NT2/D1 (cell line): ENCODE data around the gene PTH2.
A peak's percentile ranks its signal among the peaks of the same experiment; 100 is the strongest.

Experiments
- DNase-seq: peaks from one replicate; pipeline ENCODE4 v3.0.0-alpha.2; 2011; ENCODE audit warnings: low read depth, low spot score
- H3K27me3 ChIP-seq: 2 replicates; pipeline ENCODE4 v1.6.0; 2011; ENCODE audit warnings: mild to moderate bottlenecking; ENCODE audit not compliant: insufficient read length, insufficient read depth
- H3K36me3 ChIP-seq: 2 replicates; pipeline ENCODE4 v1.6.1; 2011; ENCODE audit warnings: mild to moderate bottlenecking, low read length, mixed read lengths; ENCODE audit not compliant: insufficient read depth, insufficient read length
- H3K4me1 ChIP-seq: 2 replicates; pipeline ENCODE4 v1.5.1; 2011; ENCODE audit not compliant: insufficient read depth, insufficient read length
- H3K4me3 ChIP-seq: 2 replicates; pipeline ENCODE4 v1.5.1; 2011; ENCODE audit warnings: low read depth; ENCODE audit not compliant: insufficient read length
- H3K9ac ChIP-seq: 2 replicates; pipeline ENCODE4 v1.6.0; 2011; ENCODE audit warnings: low read depth; ENCODE audit not compliant: insufficient read length
- H3K9me3 ChIP-seq: 2 replicates; pipeline ENCODE4 v1.5.1; 2011; ENCODE audit warnings: mild to moderate bottlenecking, low read length; ENCODE audit not compliant: insufficient read depth
- SUZ12 ChIP-seq: IDR thresholded peaks from 2 replicates; pipeline ENCODE4 v1.6.1; 2011; ENCODE audit not compliant: insufficient read length, insufficient read depth; ENCODE audit errors: extremely low read depth
- YY1 ChIP-seq: IDR thresholded peaks from 2 replicates; pipeline ENCODE4 v1.6.1; 2011; ENCODE audit not compliant: insufficient read length, insufficient read depth
- ZNF274 ChIP-seq: IDR thresholded peaks from 2 replicates; pipeline ENCODE4 v1.6.1; 2011; ENCODE audit warnings: mild to moderate bottlenecking, low read depth, low read length

Gene PTH2

DNA sequence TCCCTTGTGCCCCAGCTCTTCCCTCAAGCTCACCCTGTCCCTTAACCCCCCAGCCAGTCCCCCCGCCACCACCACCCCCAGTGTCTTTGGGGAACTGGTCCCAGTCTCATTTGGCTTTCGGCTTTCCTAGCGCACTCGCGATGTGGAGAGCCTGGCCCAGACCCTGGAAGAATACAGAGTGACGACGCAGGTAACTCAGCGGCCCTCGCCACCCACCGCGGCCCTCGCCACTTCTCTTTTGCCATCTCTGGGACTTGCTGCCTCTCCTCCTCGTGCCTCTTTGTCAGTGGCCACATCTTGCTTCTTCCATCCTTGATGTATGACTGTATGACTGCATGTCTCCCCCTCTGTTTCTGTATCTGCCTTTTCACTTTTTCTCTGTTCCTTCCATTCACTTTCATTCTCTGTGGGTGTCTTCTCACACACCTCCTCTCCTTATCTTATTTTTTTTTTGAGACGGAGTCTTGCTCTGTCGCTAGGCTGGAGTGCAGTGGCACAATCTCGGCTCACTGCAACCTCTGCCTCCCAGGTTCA is 15.7 kb downstream of the PTH2 start:
- TF ChIP-seq SUZ12 (no peak), YY1 (no peak), ZNF274 (no peak)
- DNase-seq: no peak
- Histone ChIP-seq H3K27me3 (no peaks in the 10 kb centered on the region), H3K9me3 (no peaks in the 10 kb centered on the region), H3K4me1 (peaks cover 15% of the 10 kb centered on the region), H3K4me3 (no peak overlapping the region), H3K9ac (no peak overlapping the region), H3K36me3 (no peaks in the 10 kb centered on the region)

DNA sequence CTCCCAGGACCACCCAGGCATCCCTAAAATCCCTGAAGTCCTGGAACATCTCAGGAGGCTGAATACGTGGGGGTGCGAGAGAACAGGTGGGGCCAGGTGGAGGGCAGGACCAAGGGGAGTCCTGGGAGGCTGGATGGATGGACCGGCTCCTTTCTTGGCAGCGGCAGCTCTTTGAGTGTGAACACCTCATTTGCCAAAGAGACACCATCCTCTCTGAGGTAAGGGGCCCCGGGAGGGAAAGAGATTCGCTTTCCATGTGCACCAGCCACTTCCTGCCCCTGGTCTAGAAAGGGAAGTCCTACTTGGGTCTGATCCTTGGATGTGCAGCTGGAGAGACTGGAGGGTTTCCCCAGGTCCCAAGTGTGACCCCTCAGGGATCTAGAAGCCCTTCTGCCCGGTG is 16.2 kb downstream of the PTH2 start:
- DNase-seq: no peak
- Histone ChIP-seq H3K9me3 (no peaks in the 10 kb centered on the region), H3K36me3 (no peaks in the 10 kb centered on the region), H3K4me1 (peaks cover 15% of the 10 kb centered on the region), H3K9ac (no peak overlapping the region), H3K27me3 (no peaks in the 10 kb centered on the region), H3K4me3 (no peak overlapping the region)
- TF ChIP-seq YY1 (no peak), ZNF274 (no peak), SUZ12 (no peak)

- Histone ChIP-seq H3K4me3 (peak overlapping the region; percentile 15), H3K27me3 (no peaks in the 10 kb centered on the region), H3K9ac (peak overlapping the region; percentile 64), H3K4me1 (peaks cover 21% of the 10 kb centered on the region), H3K36me3 (no peaks in the 10 kb centered on the region), H3K9me3 (no peaks in the 10 kb centered on the region)
- peak; percentile 57 for DNase-seq
- TF ChIP-seq SUZ12 (no peak), YY1 (no peak), ZNF274 (no peak)
Observed at GRCh38 chr19:49403404-49404187, 19.6 kb downstream of the PTH2 start.

GRCh38 chr19:49400029-49400428 is 23.2 kb downstream of the PTH2 start:
- DNase-seq: no peak
- H3K4me1 ChIP-seq: peaks cover 27% of the 10 kb centered on the region
- TF ChIP-seq SUZ12 (no peak), ZNF274 (no peak)
- H3K4me3 ChIP-seq: no peak overlapping the region
- H3K9ac ChIP-seq: no peak overlapping the region
- H3K9me3 ChIP-seq: no peaks in the 10 kb centered on the region
- H3K27me3 ChIP-seq: no peaks in the 10 kb centered on the region
- H3K36me3 ChIP-seq: no peaks in the 10 kb centered on the region

DNA sequence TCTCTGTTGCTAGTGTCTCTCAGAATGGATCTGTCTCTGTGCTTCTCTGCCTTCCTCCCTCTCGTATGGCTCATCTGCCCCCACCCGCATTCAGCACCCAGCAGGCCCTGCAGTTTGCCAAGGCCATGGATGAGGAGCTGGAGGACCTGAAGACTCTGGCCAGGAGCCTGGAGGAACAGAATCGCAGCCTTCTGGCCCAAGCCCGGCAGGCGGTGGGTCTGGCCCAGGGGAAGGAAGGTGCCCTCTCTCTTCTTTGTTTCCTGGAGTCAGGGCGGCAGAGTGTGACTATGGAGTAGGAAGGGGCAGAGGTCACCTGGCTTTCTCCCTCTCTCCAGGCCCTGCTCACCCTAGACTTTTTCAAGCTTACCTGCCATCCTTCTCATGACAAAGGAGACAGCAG is 24.3 kb downstream of the PTH2 start:
- no peak for DNase-seq
- no peak for TF ChIP-seq ZNF274
- TF ChIP-seq YY1: no peak
- TF ChIP-seq SUZ12: no peak
- H3K9ac ChIP-seq: no peak overlapping the region
- no peaks in the 10 kb centered on the region for H3K9me3 ChIP-seq
- peaks cover 22% of the 10 kb centered on the region for H3K4me1 ChIP-seq
- no peaks in the 10 kb centered on the region for H3K36me3 ChIP-seq
- no peak overlapping the region for H3K4me3 ChIP-seq
- H3K27me3 ChIP-seq: no peaks in the 10 kb centered on the region

GRCh38 chr19:49398001-49398615 is 25.1 kb downstream of the PTH2 start:
- TF ChIP-seq YY1 (no peak), ZNF274 (no peak), SUZ12 (no peak)
- Histone ChIP-seq H3K9me3 (no peaks in the 10 kb centered on the region), H3K9ac (no peak overlapping the region), H3K4me3 (no peak overlapping the region), H3K36me3 (no peaks in the 10 kb centered on the region), H3K4me1 (peaks cover 23% of the 10 kb centered on the region), H3K27me3 (no peaks in the 10 kb centered on the region)
- DNase-seq: no peak
